Bone marrow (tissue), 2 donors: ENCODE results near the gene PYGB.
"Not testable (repeated sequence)": the region's sequence is repeated elsewhere in the genome, so short reads cannot be mapped to it uniquely, and the experiment has no call there.

ENCODE experiments used
- DNase-seq, 2 donors: peaks; one replicate each; lab custom pipeline; 2025; lab: John Stamatoyannopoulos, UW

The PYGB gene

DNA sequence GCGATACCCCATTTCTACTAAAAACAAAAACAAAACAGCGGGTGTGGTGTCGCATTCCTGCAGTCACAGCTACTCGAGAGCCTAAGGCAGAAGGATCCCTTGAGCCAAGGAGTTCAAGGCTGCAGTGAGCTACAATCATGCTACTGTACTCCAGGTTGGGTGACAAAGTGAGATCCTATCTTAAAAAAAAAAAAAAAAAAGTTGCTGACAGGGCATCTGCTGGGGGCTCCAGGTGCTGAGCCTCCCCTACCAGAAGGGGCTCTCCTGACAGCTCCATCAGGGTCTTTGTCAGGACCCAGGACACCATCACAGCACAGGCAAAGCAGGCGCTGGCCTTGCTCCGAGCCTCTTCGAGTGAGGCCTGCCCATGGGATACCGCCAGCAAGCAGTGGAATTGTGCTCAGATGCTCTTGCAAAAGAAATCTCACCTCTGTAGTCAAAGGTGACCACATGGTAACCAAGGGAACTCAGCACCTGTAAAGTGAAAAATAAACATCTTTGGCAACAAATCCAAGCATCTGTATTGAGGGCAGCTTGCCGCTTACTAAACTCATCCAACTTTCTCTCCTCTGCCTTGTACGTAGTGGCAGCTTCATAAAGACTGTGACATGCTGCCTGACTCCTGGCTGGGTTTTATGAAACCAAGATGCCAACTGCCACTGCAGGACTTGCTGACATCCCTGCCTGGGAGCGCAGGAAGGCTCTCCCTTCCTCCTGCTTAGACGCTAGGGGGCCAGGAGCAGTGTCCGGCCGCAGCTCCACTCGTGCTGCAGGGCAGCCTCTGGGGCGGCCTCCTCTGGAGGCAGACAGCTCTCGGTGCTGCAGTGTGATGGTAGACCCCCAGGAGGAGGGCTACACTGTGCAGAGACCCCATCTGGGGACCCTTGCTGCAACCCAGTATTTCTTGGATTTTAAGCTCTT is 66.9 kb downstream of the PYGB start:
- no peak for DNase-seq

DNA sequence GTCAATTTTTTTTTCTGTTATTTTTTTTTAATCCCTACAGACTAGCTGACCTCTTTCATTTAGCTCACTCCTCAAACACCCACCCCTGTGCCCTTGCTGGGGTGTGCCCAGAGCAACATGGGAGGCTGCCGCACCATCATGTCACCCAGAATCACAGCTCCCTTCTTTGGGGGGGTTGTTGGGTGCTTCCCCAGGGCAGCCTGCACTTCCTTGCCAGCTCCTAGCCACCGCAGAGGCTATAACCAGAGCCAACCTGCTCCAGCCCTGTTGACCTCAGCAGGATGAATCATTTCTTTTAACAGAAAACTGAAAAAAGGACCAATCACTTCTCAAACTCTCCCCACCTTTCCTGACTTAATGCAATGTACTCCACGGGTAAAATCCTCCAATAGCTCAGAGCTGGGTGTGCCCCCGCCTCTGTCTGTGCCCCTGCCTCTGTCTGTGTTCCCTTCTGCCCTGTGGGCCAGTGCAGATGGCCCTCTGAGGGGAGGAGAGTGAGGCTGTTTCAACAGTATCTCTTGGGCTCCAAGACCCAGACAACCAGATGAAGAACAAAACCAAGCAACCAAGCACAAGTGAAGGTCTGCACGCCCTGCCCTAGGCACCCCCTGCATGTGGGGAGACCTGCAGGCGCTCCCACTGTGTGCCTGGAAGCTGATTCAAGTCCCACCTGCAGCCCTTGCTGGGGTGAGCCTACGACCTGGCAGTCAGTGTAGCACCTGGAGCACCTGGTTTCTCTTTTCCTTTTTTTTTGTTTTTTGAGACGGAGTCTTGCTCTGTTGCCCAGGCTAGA is 67.7 kb downstream of the PYGB start:
- DNase-seq: no peak

DNA sequence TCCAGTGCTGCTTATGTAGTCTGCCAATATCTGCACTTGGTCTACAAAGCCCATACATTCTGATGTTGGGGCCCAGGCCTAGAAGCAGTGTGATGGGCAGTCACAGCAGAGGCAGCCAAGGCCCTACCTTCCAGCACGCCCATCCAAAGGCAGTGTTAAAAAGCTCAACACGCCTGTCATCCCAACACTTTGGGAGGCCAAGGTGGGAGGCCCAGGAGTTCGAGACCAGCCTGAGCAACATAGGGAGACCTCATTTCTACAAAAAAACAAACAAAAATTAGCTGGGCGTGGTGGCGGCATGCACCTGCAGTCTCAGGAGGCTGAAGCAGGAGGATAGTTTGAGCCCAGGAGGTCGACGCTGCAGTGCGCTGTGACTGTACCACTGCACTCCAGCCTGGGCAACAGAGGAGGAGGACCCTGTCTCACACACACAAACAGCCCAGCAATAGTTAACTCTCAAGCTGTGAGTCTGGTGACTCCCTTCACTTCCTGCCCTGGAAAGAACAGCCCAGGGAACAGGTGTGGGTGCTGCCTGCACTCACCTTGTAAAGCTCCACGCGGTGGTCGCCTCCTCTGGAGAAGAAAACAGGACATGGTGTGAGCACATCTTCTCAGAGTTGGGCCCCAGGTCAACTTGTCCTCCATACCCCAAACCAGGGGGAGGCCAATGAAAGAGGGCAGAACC is 68.8 kb downstream of the PYGB start:
- no peak for DNase-seq

DNA sequence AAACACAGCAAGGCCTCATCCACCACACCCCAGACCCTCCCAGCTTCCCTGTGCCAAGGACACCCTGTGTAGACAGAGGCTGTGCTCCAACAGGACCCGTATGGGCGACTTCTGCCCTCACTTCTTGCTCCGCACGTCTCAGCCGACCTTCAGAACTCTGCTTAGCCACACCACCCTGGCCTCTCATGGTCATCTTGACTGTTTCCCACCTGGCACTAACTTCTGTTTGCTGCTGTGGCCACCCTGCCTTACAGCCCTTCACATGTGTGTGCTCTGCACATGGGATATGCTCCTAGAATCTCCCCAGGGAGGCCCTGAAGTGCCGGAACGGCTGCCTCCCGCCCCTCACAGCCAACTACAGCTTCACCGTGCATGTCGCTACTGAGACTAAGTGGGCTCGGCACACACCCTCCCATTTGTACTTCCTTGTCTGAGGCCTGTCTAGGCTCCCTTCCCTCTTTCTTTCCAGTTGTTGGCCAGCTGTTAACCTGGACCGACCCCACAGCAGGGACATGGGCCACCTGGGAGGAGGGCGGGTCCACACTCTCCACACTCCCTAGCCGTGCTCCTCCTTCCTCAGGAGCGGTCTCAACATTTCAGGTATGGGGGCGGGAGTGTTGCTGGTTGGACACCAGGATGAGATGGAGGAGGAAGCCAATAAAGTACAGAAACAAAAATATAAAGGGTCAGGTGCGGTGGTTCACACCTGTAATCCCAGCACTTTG is 69.6 kb downstream of the PYGB start:
- no peak for DNase-seq

DNA sequence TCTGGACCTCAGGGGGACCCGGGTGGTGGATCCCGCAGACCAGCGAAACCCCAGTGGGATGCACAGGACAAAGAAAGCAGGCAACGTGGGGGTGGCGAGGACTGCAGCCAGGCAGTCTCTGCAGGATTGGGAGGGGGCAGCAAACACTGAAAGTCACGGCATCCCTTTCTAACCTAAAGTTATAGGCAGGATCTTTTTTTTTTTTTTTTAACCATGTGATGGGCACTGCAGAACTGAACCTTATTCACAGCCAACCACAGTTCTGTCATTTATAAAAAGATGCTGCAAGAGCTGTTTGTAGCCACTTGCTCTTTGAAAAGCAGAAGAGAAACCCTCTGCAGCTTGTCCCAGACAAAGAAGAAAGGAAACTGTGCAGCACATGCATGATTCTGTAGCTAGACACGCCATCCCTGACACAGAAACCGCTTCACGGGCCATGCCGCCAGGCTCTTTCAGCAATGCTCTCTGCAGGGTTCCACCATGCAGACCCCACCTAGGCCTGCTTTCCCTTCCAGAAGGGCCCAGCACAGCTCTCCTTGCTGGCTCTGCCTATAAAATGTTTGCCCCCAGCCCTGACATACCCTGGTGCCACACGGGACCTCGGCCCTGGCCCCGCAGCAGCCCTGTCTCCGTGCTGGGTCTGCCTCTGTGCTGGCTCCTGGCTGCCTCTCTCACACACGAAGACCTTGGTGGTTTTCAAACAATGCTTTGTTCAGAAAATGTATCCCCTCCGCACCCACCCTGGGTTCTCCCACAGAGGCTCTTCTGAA is 70.8 kb downstream of the PYGB start:
- no peak for DNase-seq

DNA sequence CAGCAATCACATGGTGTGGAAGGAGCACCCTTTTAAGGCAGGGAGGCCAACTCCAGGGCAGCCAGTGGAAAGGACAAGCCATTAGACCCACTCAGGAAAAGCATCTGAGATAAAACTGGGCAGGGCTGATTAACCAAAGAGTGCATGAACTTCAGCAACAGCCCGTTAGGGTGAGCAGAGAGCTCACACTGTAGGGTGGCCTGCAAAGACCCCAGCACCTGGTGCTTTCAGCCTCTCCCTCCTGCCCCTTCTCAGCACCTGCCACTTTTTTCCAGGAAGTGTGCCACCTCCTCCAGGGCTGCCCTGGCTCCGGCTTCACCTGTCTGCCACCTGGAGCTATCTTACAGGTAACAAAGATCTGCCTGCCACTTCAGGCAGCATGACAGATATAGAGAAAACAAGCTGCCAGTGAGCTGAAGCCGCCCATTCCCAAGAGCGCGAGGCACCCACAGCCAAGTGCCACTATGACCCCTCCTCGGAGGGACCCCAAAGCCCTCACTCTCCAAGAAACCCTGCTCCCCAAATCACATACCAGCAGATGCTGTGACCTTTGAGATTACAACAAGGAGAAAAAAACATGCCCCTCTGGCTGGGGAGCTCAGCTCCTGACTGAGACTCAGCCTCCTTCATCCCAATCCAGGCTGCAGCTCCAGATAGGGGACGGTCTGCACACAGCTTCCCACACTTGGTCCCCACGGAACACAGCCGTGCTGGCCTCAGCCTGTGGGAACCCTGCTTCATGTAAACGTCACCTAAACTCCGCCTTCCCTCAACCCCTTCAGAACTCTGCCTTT is 71.6 kb downstream of the PYGB start:
- DNase-seq: no peak

DNA sequence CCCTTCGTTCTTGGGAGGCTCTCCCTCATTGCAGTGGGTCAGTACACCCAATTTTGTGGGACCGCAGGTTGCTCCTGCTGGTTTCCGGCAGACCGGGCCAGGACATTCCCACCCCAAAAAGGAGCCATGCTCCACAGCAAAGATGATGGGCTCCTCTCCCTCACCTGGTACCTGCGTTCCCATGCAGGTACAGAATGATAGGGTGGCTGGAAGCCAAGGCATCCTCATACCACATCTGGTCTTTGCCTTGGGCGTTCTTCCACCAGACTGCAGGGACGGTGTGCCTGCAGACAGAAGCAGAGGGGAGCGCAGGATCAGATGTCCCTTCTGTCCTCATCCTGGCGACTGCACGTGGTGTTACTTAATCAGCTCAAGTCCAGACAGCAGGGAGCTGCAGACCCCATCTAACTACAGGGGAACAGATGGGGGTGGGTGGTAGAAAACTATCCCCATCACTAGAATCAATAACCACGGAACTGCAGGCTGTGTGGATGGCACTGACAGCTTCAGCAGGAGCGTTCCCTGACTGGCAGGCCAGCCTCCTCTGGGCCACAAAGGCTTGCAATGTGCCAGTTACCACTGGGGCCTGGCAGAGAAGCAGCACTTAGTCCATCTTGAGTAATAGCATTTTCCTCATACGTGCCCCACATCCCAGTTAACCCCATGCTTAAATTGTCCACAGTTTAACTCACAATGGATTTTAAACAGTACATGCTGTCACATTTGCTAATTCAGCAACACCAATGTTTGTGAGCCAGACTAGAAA is 72.3 kb downstream of the PYGB start:
- no peak for DNase-seq

DNA sequence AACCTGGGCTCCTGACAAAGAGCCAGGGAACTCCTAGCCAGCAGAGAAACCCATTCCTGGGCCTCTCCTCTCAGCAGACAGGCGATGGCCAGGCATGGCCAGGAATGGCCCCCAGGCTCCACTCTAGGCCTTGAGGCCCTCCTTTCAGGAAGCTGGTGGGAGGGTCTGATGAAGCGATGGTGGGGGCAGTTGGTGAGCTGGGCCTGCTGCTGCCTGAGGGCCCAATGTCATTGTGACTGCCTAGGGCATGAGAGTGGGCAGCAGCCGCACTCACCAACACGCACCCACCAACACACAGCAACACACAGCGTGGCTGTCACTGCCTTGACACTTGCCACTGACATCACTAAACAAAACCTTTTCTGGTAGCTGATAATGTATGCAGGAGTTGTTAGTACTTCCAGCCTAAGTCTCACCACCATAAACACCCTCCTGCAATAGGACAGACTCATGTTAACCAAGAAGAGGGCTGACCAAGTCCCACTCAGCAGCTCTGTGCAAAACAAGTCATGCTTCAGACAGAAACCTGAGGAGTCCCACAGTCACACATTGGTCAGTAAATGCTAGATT is 73.5 kb downstream of the PYGB start:
- DNase-seq: no peak

DNA sequence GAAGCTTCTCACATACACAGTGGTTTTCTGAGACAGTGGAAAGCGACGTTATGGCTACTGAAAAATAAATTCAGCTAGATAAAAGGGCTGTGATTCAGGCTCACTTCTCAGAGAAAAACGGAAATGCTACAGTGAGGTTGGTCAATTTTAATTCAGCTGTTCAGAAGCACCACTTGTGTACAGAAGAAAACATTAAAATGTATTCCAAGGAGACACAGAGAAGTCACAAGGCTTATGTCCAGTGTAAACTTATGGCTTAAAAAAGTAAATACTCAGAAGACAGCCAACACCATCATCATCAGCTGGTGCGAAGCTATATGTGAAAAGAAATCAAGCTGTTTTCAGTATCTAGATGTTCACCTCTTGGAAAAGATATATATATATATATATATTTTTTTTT is 74.1 kb downstream of the PYGB start:
- no peak for DNase-seq

DNA sequence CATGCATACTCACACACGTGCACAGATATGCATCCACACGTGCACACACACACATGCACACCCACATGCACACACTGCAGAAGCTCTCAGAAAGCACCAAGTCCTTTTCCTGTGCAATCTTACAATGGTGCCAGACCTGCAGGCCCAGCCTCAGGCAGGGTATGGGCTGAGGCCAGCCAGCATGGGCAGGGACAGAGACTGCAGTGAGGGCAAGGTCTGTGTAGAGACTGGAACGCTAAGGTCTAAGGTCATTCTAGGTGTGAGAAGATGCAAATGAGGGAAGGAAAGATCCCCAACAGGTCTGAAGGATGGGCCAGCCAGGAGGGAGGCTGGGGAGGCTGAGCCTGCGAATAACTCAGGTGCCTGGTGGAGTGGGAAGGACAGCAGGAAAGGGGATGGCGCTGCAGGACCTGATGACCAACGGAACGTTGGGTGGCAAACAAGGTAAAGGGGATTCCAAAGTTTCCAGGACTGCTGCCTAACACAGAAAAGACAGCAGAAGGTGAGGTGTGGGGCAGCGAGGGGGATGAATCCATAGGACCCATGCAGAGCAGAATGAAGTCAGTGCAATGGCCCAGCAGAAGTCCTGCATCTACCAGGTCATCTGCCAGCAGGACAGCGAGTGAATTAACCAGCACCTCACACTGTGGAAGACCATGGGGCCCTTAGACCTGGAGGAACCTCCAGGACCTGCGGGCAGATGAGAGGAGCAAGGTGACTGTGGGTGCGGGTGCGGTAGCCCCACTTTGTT is 75.8 kb downstream of the PYGB start:
- no peak for DNase-seq

DNA sequence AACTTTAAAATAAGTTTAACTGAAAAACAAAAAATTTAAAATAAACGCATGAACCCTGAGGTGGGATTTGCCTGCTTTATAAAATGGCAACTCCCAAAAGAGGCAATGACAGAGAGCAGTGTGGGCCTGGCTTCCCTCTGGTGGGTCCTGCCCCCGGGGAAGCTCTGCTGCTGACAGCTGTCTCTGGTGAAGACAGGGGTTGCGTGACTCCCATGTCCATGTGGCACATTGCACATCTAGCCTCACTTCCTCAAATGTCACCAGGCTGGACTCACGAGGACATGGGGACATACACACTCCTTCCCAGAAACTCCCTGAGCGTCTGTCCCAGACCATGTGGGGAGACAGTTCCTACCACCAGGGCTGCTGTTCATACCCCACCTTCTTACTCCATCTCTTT is 76.5 kb downstream of the PYGB start:
- DNase-seq: peak in 1 of 2 donors; percentile 21

DNA sequence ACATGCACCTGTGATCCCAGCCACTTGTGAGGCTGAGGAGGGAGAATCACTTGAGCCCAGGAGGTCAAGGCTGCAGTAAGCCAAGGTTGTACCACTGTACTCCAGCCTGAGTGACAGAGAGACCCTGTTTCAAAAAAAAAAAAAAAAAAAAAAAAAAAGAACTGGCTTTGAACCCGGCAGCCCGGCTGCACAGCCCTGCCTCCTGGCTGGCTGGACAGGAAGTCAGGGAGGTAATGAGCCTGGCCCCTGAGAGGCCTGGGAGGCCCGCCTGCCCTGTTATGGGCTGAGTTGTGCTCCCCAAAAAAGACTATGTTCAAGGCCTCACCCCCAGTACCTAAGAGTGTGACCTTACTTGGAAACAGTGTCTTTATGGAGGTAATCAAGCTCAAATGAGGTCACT is 77.2 kb downstream of the PYGB start:
- no peak for DNase-seq

DNA sequence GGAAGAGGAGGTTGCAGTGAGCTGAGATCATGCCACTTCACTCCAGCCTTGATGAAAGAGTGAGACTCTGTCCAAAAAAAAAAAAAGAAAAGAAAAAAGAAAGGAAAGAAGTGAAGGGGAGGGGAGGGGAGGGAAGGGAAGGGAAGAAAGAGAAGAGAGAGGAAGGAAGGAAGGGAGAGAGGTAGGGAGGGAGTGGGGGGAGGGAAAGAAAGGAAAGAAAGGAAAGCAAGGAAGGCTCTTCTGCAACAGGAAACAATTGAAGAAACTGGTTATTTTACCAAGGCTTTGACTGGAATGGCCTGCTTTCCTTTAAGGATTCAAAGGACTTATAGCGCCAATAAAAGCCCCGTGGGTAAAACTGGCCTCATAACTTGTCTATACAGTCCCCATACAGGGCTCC is 78.1 kb downstream of the PYGB start:
- DNase-seq: no peak

DNA sequence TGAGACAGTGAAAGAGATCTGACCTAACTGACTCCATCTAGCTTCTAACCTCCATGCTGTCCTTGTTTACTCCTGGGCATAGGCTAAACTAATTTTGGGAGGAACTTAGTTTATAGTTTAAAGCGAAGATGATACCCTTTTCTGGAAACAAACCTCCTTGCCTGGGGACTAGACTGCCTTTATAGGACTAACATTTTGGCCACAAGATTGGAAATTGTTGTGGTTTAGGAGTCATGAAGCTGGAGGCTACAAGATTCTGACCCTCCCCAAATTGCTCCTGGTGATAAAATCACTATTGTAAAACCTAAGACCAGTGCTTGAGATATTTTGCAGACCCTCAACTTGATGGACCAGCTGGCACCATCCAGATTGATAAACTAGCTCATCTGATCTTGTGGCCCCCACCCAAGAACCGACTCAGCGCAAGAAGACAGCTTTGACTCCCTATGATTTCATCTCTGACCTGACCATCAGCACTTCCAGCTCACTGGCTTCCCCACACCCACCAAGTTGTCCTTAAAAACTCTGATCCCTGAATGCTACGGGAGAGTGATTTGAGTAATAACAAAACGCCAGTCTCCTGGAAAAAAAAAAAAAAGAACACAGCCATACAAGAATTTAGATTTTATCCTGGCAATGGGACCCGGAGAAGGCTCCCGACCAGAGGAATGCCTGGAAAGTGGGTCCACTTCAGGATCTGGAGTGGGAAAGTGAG is 79.8 kb downstream of the PYGB start:
- DNase-seq: no peak

DNA sequence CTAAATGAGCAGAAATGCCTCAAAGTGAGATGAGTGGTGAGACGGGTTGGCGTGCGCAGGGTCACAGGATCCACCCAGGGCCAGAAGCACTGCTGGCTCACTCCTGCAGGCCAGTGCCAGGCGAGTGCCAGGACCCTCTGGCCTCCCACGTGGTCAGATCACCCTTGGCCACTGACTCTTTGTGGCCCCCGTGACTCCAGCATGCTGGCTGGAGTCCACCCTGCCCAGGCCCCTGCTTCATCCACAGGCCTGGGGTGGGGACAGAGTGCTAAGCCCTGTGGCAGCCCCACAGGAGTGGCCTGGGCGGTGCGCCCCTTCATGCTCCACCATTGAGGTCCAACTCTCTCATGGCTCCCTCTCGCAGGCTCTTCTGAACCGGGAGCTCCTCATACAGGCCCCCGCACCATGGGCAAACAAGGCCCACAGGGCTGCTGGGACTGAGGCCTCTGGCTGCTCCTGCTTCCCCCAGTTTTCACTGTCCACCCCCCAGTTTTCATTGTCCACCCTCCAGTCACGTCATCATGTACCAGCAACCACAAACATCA is 81.1 kb downstream of the PYGB start:
- no peak for DNase-seq

DNA sequence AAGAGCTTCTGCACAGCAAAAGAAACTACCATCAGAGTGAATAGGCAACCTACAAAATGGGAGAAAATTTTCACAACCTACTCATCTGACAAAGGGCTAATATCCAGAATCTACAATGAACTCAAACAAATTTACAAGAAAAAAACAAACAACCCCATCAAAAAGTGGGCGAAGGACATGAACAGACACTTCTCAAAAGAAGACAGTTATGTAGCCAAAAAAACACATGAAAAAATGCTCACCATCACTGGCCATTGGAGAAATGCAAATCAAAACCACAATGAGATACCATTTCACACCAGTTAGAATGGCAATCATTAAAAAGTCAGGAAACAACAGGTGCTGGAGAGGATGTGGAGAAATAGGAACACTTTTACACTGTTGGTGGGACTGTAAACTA is 87.1 kb downstream of the PYGB start:
- not testable (repeated sequence) for DNase-seq
